Measurements from ENCODE around the gene CRIP2. TPM values are rescaled to one million over a fixed set of nuclear protein-coding genes. Genes with fewer than 3 reads are reported as not detected.

Gene CRIP2
- total and polyA plus RNA-seq, 9 of the 15 experiments (the other 6 are each of a cell fraction or from before 2014, with no cell fraction given) = 0.18 to 2.0 (median 0.69) TPM; not detected in 1

GRCh38 chr14:105489542-105490266 lies 15.1 kb downstream of the CRIP2 start (continued):
- TF ChIP-seq CCNT2 (IDR thresholded peaks at IDR 0.05; ENCODE audit: borderline replicate concordance, extremely low read depth, insufficient read length, low read depth, low read length) = peak; percentile 17
- TF ChIP-seq ZNF232 (CRISPR knock-in tag; IDR thresholded peaks at IDR 0.05) = no peak
- no peak for TF ChIP-seq BCL6 (CRISPR knock-in tag; IDR thresholded peaks at IDR 0.05)
- no peak for TF ChIP-seq LCOR (CRISPR knock-in tag; IDR thresholded peaks at IDR 0.05)
- TF ChIP-seq ZNF398 (CRISPR knock-in tag; IDR thresholded peaks at IDR 0.05) = no peak
- no peak for TF ChIP-seq HNRNPK (IDR thresholded peaks at IDR 0.05; ENCODE audit: low read depth, low read length, poor library complexity, severe bottlenecking)
- no peak for TF ChIP-seq ATF1 (CRISPR knock-in tag; IDR thresholded peaks at IDR 0.05)
- no peak for TF ChIP-seq ATF1 (tag; IDR thresholded peaks at IDR 0.05)
- TF ChIP-seq ZNF639 (CRISPR knock-in tag; conservative IDR thresholded peaks at IDR 0.05 in 1 of 2, IDR thresholded peaks at IDR 0.05 in 1 of 2) = no peak
- TF ChIP-seq YBX1 (IDR thresholded peaks at IDR 0.05) = no peak
- TF ChIP-seq TFAP4 (CRISPR knock-in tag; IDR thresholded peaks at IDR 0.05; ENCODE audit: borderline replicate concordance) = peak; percentile 38; the same call in 1 of the 2 replicates
- TF ChIP-seq ZNF589 (CRISPR knock-in tag; IDR thresholded peaks at IDR 0.05; ENCODE audit: low read depth) = no peak
- no peak for TF ChIP-seq ZC3H4 (CRISPR knock-in tag; IDR thresholded peaks at IDR 0.05; ENCODE audit: borderline replicate concordance)
- peak; percentile 53; the same call in 1 of the 2 replicates for TF ChIP-seq REST (IDR thresholded peaks at IDR 0.05; ENCODE audit: borderline replicate concordance)
- TF ChIP-seq REST (CRISPR knock-in tag; IDR thresholded peaks at IDR 0.05; ENCODE audit: low read depth) = no peak
